H1 (cell line): ENCODE measurements around the gene OTC. TPM values are rescaled to one million over a fixed set of nuclear protein-coding genes. Genes with fewer than 3 reads are reported as not detected.

ENCODE experiments used
- CTCF ChIA-PET: fragments of 300-600 bp; sonication (Branson Sonifier 250); formaldehyde crosslinking; loops from one replicate; lab custom pipeline; 2021; ENCODE audit not compliant: partially characterized antibody; lab: Charles Lee
- POLR2A ChIA-PET: fragments of 300-600 bp; sonication (Branson Sonifier 250); formaldehyde crosslinking; loops from one replicate; lab custom pipeline; 2021; ENCODE audit warnings: inconsistent platforms; ENCODE audit not compliant: partially characterized antibody; lab: Charles Lee
- DNase-seq, 2 experiments: peaks; one replicate each; pipeline versions ENCODE4 v3.0.0 to v3.0.0-alpha.2; 2010 to 2022; ENCODE audit warnings: low spot score in 2 of 2, low read depth in 1 of 2, mixed read lengths in 1 of 2
- FAIRE-seq: peaks from 2 replicates; lab custom pipeline; 2011; peaks lifted over from hg19 to GRCh38; lab: Jason Lieb, UNC
- H2AFZ ChIP-seq: 2 replicates; pipeline ENCODE4 v1.8.1; 2012; ENCODE audit warnings: low read length, inconsistent platforms
- H2AK5ac ChIP-seq: 2 replicates; pipeline ENCODE4 v1.6.1; 2013; ENCODE audit warnings: low read depth, low read length
- H2BK120ac ChIP-seq: replicated peaks from 2 replicates; pipeline ENCODE3; 2013; ENCODE audit warnings: low read depth, low read length, inconsistent platforms
- H2BK12ac ChIP-seq: 2 replicates; pipeline ENCODE4 v1.6.1; 2013; ENCODE audit warnings: low read depth, low read length
- H2BK15ac ChIP-seq: 2 replicates; pipeline ENCODE4 v1.6.1; 2013; ENCODE audit warnings: low read length
- H2BK20ac ChIP-seq: 2 replicates; pipeline ENCODE4 v1.6.1; 2013; ENCODE audit warnings: low read length
- H2BK5ac ChIP-seq: 2 replicates; pipeline ENCODE4 v1.6.1; 2013; ENCODE audit warnings: low read depth, low read length
- H3K14ac ChIP-seq: 2 replicates; pipeline ENCODE4 v1.6.1; 2013; ENCODE audit warnings: inconsistent platforms; ENCODE audit not compliant: insufficient read length
- H3K18ac ChIP-seq: 2 replicates; pipeline ENCODE4 v1.6.1; 2013; ENCODE audit warnings: low read length; ENCODE audit errors: extremely low read depth
- H3K23ac ChIP-seq: 2 replicates; pipeline ENCODE4 v1.6.1; 2013; ENCODE audit warnings: inconsistent platforms; ENCODE audit not compliant: insufficient read length
- H3K23me2 ChIP-seq: 2 replicates; pipeline ENCODE4 v1.6.1; 2013; ENCODE audit warnings: low read depth, low read length
- H3K27ac ChIP-seq: 2 replicates; pipeline ENCODE4 v1.6.1; 2011; ENCODE audit warnings: low read depth, low read length, inconsistent platforms
- H3K27me3 ChIP-seq, 4 experiments: replicated peaks in 1 of 4; 1 replicate in 1 of 4; 2 replicates in 3 of 4; pipeline versions ENCODE4 v1.6.1 to v1.8.1; 2011 to 2013; ENCODE audit warnings: low read length in 3 of 4, mild to moderate bottlenecking in 3 of 4, inconsistent platforms in 2 of 4, mixed read lengths in 2 of 4, moderate library complexity in 1 of 4; ENCODE audit not compliant: control insufficient read depth in 3 of 4, insufficient read depth in 3 of 4; ENCODE audit errors: extremely low read depth in 1 of 4
- H3K36me3 ChIP-seq, 4 experiments: 2 replicates each; pipeline versions ENCODE4 v1.6.1 to v1.8.1; 2011 to 2013; ENCODE audit warnings: mild to moderate bottlenecking in 4 of 4, low read length in 3 of 4, moderate library complexity in 2 of 4, control low read depth in 1 of 4, inconsistent platforms in 1 of 4; ENCODE audit not compliant: insufficient read depth in 4 of 4, control insufficient read depth in 2 of 4
- H3K4ac ChIP-seq: replicated peaks from 2 replicates; pipeline ENCODE3; 2013; ENCODE audit warnings: low read length, low read depth, mixed read lengths, inconsistent platforms; ENCODE audit not compliant: insufficient read length
- H3K4me1 ChIP-seq, 4 experiments: replicated peaks in 1 of 4; 1 replicate in 1 of 4; 2 replicates in 3 of 4; pipeline versions ENCODE4 v1.6.1 to v1.8.1; 2011 to 2013; ENCODE audit warnings: low read length in 3 of 4, inconsistent platforms in 2 of 4, mixed read lengths in 1 of 4; ENCODE audit not compliant: insufficient read depth in 4 of 4, control insufficient read depth in 3 of 4
- H3K4me2 ChIP-seq, 2 experiments: 2 replicates each; pipeline versions ENCODE4 v1.6.1 to v1.8.1; 2011 to 2013; ENCODE audit warnings: low read depth in 2 of 2, low read length in 2 of 2, control low read depth in 1 of 2, inconsistent platforms in 1 of 2, mild to moderate bottlenecking in 1 of 2; ENCODE audit not compliant: insufficient read depth in 1 of 2
- H3K4me3 ChIP-seq, 4 experiments: fragments of 200-600, 300-600 bp in 1 of 4; sonication (generic), shearing (Covaris generic), sonication (Bioruptor Twin) in 1 of 4; 2 replicates each; pipeline versions ENCODE4 v1.5.1 to v1.8.1; 2011 to 2016; ENCODE audit warnings: low read length in 4 of 4, low read depth in 3 of 4, control low read depth in 2 of 4, inconsistent platforms in 2 of 4, mild to moderate bottlenecking in 2 of 4, mixed read lengths in 1 of 4, moderate library complexity in 1 of 4; ENCODE audit not compliant: insufficient read depth in 2 of 4; ENCODE audit errors: extremely low read depth in 1 of 4
- H3K56ac ChIP-seq: replicated peaks from 2 replicates; pipeline ENCODE3; 2013; ENCODE audit warnings: low read depth, mild to moderate bottlenecking, mixed read lengths, low read length, inconsistent platforms; ENCODE audit not compliant: insufficient read length
- H3K79me1 ChIP-seq: 2 replicates; pipeline ENCODE4 v1.6.1; 2013; ENCODE audit warnings: low read depth, low read length, control low read depth
- H3K79me2 ChIP-seq, 2 experiments: 2 replicates each; pipeline versions ENCODE4 v1.6.1 to v1.8.1; 2012 to 2013; ENCODE audit warnings: low read length in 2 of 2, mild to moderate bottlenecking in 2 of 2, inconsistent platforms in 1 of 2; ENCODE audit not compliant: insufficient read depth in 2 of 2, control insufficient read depth in 1 of 2
- H3K9ac ChIP-seq, 4 experiments: replicated peaks in 1 of 4; 1 replicate in 1 of 4; 2 replicates in 3 of 4; pipeline versions ENCODE4 v1.6.1 to v1.8.1; 2011 to 2013; ENCODE audit warnings: low read depth in 3 of 4, low read length in 3 of 4, control low read depth in 2 of 4, mild to moderate bottlenecking in 2 of 4, moderate library complexity in 2 of 4, inconsistent platforms in 1 of 4; ENCODE audit errors: extremely low read depth in 1 of 4
- H3K9me3 ChIP-seq, 2 experiments: 2 replicates each; pipeline versions ENCODE4 v1.6.1 to v1.8.1; 2012 to 2013; ENCODE audit warnings: mild to moderate bottlenecking in 2 of 2, moderate library complexity in 2 of 2, control low read depth in 1 of 2, inconsistent platforms in 1 of 2, low read depth in 1 of 2, low read length in 1 of 2, mixed read lengths in 1 of 2; ENCODE audit not compliant: insufficient read depth in 2 of 2
- H4K20me1 ChIP-seq, 2 experiments: replicated peaks in 1 of 2; 2 replicates each; pipeline versions ENCODE3 to v1.8.1; 2011 to 2013; ENCODE audit warnings: inconsistent platforms in 2 of 2, low read length in 2 of 2, mild to moderate bottlenecking in 1 of 2; ENCODE audit not compliant: insufficient read depth in 2 of 2, control insufficient read depth in 1 of 2
- H4K5ac ChIP-seq: 2 replicates; pipeline ENCODE4 v1.6.1; 2013; ENCODE audit warnings: low read length, low read depth, mixed read lengths, inconsistent platforms; ENCODE audit not compliant: insufficient read length
- H4K8ac ChIP-seq: 2 replicates; pipeline ENCODE4 v1.8.0; 2013; ENCODE audit warnings: mild to moderate bottlenecking, moderate library complexity, low read length, inconsistent platforms; ENCODE audit not compliant: insufficient read depth; ENCODE audit errors: extremely low read depth
- H4K91ac ChIP-seq: replicated peaks from 2 replicates; pipeline ENCODE3; 2013; ENCODE audit warnings: low read length, mixed read lengths, inconsistent platforms; ENCODE audit not compliant: insufficient read length
- BRCA1 ChIP-seq: IDR thresholded peaks from 2 replicates; pipeline ENCODE4 v1.6.1; 2012; ENCODE audit warnings: low read depth, low read length, improper control_type of control experiment
- CBX8 ChIP-seq: fragments of 300-800, 300-1000 bp; sonication (generic); IDR thresholded peaks from 2 replicates; pipeline ENCODE4 v1.7.1; 2016; ENCODE audit warnings: low read depth, low read length, borderline replicate concordance
- HDAC6 ChIP-seq: IDR thresholded peaks from one replicate; pipeline ENCODE4 v1.7.1; 2012; ENCODE audit warnings: low read depth, mild to moderate bottlenecking, inconsistent platforms, low read length, moderate library complexity
- KDM1A ChIP-seq: fragments of 200-600, 300-600 bp; sonication (generic); IDR thresholded peaks from 2 replicates; pipeline ENCODE4 v1.7.1; 2016; ENCODE audit warnings: mild to moderate bottlenecking, low read length, borderline replicate concordance
- KDM4A ChIP-seq: IDR thresholded peaks from one replicate; pipeline ENCODE4 v1.7.1; 2012; ENCODE audit warnings: low read depth, mild to moderate bottlenecking, moderate library complexity, low read length, inconsistent platforms; ENCODE audit not compliant: severe bottlenecking
- MAFK ChIP-seq: IDR thresholded peaks from 2 replicates; pipeline ENCODE4 v1.6.1; 2012; ENCODE audit warnings: low read depth, mild to moderate bottlenecking, improper control_type of control experiment, low read length
- SUZ12 ChIP-seq: fragments of 200-600 bp; sonication (generic); IDR thresholded peaks from 2 replicates; pipeline ENCODE4 v1.6.1; 2012; ENCODE audit warnings: mild to moderate bottlenecking, inconsistent platforms, low read length, moderate library complexity, mixed read lengths
- polyA plus RNA-seq, 7 experiments: library from polyadenylated mRNA; depleted of rRNA in 3 of 7; stranded (reverse) in 5 of 7; unstranded in 2 of 7; fragments of >200 nt in 5 of 7; fragments of 200-250 nt in 2 of 7; gene quantifications; 1 replicate in 5 of 7; 2 replicates in 1 of 7; 4 replicates in 1 of 7; pipeline versions ENCODE4 v1.2.1 to v1.2.3, GENCODE V29; 2011 to 2013; ENCODE audit warnings: missing spikeins in 2 of 7, mixed read lengths in 2 of 7
- total RNA-seq: library from RNA; stranded (reverse); fragmentation: NEBNext Ultra II Directional; extraction: Animal tissue kit (Norgen Biotek cat#: 25700); gene quantifications from 2 replicates; pipeline ENCODE4 v1.2.1, GENCODE V29; 2021

Gene OTC
- total and polyA plus RNA-seq, 2 of the 8 experiments (the other 6 are each of a cell fraction or from before 2014, with no cell fraction given), result not detected

- H4K8ac ChIP-seq, result no peak overlapping the region
- H2BK20ac ChIP-seq, result no peak overlapping the region
- no peak overlapping the region for H4K5ac ChIP-seq
- no peak overlapping the region for H2AFZ ChIP-seq
- H2BK15ac ChIP-seq, result no peak overlapping the region
- H3K14ac ChIP-seq, result no peak overlapping the region
- no peak overlapping the region for H3K9ac ChIP-seq
- H3K27me3 ChIP-seq, result no peaks in the 10 kb centered on the region
- H3K27ac ChIP-seq, result no peak overlapping the region
- H2BK120ac ChIP-seq, result no peak overlapping the region
- no peak for TF ChIP-seq KDM1A
- TF ChIP-seq MAFK, result no peak
- TF ChIP-seq BRCA1, result no peak
- TF ChIP-seq KDM4A, result no peak
- TF ChIP-seq SUZ12, result no peak
- no peak for TF ChIP-seq CBX8
- TF ChIP-seq HDAC6, result no peak
- no peaks in the 10 kb centered on the region for H3K9me3 ChIP-seq
- H3K4me3 ChIP-seq, result no peak overlapping the region
- no peaks in the 10 kb centered on the region for H3K4me1 ChIP-seq
- H2AK5ac ChIP-seq, result no peak overlapping the region
- H3K23ac ChIP-seq, result no peak overlapping the region
- no peaks in the 10 kb centered on the region for H3K36me3 ChIP-seq
- H3K56ac ChIP-seq, result no peak overlapping the region
- FAIRE-seq (no peak), DNase-seq (no peak)
- no peak overlapping the region for H3K18ac ChIP-seq
- no peaks in the 10 kb centered on the region for H3K23me2 ChIP-seq
- no peak overlapping the region for H2BK12ac ChIP-seq
- CTCF ChIA-PET, result interaction anchor here (1.0 to 1.5 kb wide), 4 partner anchors 8 to 419 kb away, joined by 3 read pairs; partner anchors contain the start of gene RPGR
- H3K4me2 ChIP-seq, result no peak overlapping the region
- H2BK5ac ChIP-seq, result no peak overlapping the region
- POLR2A ChIA-PET, result no interaction called here
- H3K79me2 ChIP-seq, result no peaks in the 10 kb centered on the region
- H4K20me1 ChIP-seq, result no peaks in the 10 kb centered on the region
- no peak overlapping the region for H4K91ac ChIP-seq
- no peak overlapping the region for H3K4ac ChIP-seq
- no peaks in the 10 kb centered on the region for H3K79me1 ChIP-seq
Measured at GRCh38 chrX:38335382-38335781, 17.0 kb upstream of the OTC start.
